GM18868 (cell line): Measurements from ENCODE around the gene PHF11.

Experiments
- ATAC-seq: cut with Tn5 transposase; IDR thresholded peaks from one replicate; pipeline ENCODE4 v1.9.1; 2021; ENCODE audit warnings: mild to moderate bottlenecking, moderate library complexity; ENCODE audit not compliant: unreplicated experiment

PHF11 gene

GRCh38 chr13:49497272-49497671, 1.5 kb downstream of the PHF11 start:
- ATAC-seq: no peak

GRCh38 chr13:49498206-49498605, 2.5 kb downstream of the PHF11 start:
- ATAC-seq: no peak

- ATAC-seq: no peak
Observed at GRCh38 chr13:49499889-49500660, 4.3 kb downstream of the PHF11 start.

GRCh38 chr13:49502954-49503353, 7.2 kb downstream of the PHF11 start:
- ATAC-seq: no peak

- no peak for ATAC-seq
Observed at GRCh38 chr13:49503951-49504350, 8.2 kb downstream of the PHF11 start.

GRCh38 chr13:49512578-49512977, 16.8 kb downstream of the PHF11 start:
- ATAC-seq: no peak

- no peak for ATAC-seq
Observed at GRCh38 chr13:49516467-49516866, 20.7 kb downstream of the PHF11 start.

- no peak for ATAC-seq
Observed at GRCh38 chr13:49517461-49517860, 21.7 kb downstream of the PHF11 start.

GRCh38 chr13:49521224-49521623, 25.5 kb downstream of the PHF11 start:
- ATAC-seq: no peak

GRCh38 chr13:49524740-49525501, 29.2 kb downstream of the PHF11 start:
- ATAC-seq: no peak

GRCh38 chr13:49527123-49527522, 31.4 kb downstream of the PHF11 start:
- no peak for ATAC-seq

GRCh38 chr13:49528161-49528560, 32.4 kb downstream of the PHF11 start:
- ATAC-seq: no peak

GRCh38 chr13:49530457-49530856, 34.7 kb downstream of the PHF11 start:
- peak; percentile 81 for ATAC-seq

- ATAC-seq: no peak
Observed at GRCh38 chr13:49532593-49532992, 36.8 kb downstream of the PHF11 start.

GRCh38 chr13:49533011-49533410, 37.3 kb downstream of the PHF11 start:
- ATAC-seq: no peak

- ATAC-seq: no peak
Observed at GRCh38 chr13:49533591-49534269, 38.0 kb downstream of the PHF11 start.

- ATAC-seq: no peak
Observed at GRCh38 chr13:49536144-49536873, 40.6 kb downstream of the PHF11 start.

GRCh38 chr13:49538404-49538803, 42.7 kb downstream of the PHF11 start:
- ATAC-seq: no peak

- no peak for ATAC-seq
Observed at GRCh38 chr13:49539313-49539712, 43.6 kb downstream of the PHF11 start.

- ATAC-seq: no peak
Observed at GRCh38 chr13:49539746-49540145, 44.0 kb downstream of the PHF11 start.

GRCh38 chr13:49540552-49540951, 44.8 kb downstream of the PHF11 start:
- ATAC-seq: no peak
